ENCODE measurements around the gene UBE4B. TPM values are rescaled to one million over a fixed set of nuclear protein-coding genes. Genes with fewer than 3 reads are reported as not detected.
"Not testable (repeated sequence)": the region's sequence is repeated elsewhere in the genome, so short reads cannot be mapped to it uniquely, and the experiment has no call there.

UBE4B gene
- total and polyA plus RNA-seq, 3 donors from 2014 or later, result 26.1 to 63.3 (median 62.0) TPM

DNA sequence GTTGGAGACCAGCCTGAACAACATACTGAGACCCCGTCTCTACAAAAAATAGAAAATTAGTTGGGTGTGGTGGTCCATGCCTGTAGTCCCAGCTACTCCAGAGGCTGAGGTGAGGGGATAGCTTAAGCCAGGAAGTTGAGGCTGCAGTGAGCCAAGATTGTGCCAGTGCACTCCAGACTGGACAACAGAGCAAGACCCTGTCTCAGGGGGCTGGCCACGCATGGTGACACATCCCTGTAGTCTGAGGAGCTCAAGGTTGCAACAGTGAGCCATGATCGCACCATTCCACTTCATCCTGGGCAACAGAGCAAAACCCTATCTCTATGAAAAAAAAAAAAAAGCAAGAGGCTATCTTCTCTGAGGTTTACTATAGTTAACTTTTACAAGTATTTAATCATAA is 12.7 kb upstream of the UBE4B start:
- TF ChIP-seq, protein P1, sequence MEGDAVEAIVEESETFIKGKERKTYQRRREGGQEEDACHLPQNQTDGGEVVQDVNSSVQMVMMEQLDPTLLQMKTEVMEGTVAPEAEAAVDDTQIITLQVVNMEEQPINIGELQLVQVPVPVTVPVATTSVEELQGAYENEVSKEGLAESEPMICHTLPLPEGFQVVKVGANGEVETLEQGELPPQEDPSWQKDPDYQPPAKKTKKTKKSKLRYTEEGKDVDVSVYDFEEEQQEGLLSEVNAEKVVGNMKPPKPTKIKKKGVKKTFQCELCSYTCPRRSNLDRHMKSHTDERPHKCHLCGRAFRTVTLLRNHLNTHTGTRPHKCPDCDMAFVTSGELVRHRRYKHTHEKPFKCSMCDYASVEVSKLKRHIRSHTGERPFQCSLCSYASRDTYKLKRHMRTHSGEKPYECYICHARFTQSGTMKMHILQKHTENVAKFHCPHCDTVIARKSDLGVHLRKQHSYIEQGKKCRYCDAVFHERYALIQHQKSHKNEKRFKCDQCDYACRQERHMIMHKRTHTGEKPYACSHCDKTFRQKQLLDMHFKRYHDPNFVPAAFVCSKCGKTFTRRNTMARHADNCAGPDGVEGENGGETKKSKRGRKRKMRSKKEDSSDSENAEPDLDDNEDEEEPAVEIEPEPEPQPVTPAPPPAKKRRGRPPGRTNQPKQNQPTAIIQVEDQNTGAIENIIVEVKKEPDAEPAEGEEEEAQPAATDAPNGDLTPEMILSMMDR (IDR thresholded peaks at IDR 0.05), result no peak
- no peak for TF ChIP-seq POLR2A (IDR thresholded peaks at IDR 0.05)
- no peak overlapping the region for H3K4me3 ChIP-seq
- no peaks in the 10 kb centered on the region for H3K27me3 ChIP-seq
- intact Hi-C loops (cut with DNase I; ENCODE audit: low total_unique reads), result no loop called here
- no peak for DNase-seq
- no peaks in the 10 kb centered on the region for H3K9me3 ChIP-seq
- no peaks in the 10 kb centered on the region for H3K36me3 ChIP-seq (ENCODE audit: low read depth, missing control alignments)
- H3K4me1 ChIP-seq, result peaks cover 10% of the 10 kb centered on the region
- H3K27ac ChIP-seq, result no peak overlapping the region
- 84 to 86% methylated on average over 3 of the region's 3 CpGs for WGBS, 2 donors

DNA sequence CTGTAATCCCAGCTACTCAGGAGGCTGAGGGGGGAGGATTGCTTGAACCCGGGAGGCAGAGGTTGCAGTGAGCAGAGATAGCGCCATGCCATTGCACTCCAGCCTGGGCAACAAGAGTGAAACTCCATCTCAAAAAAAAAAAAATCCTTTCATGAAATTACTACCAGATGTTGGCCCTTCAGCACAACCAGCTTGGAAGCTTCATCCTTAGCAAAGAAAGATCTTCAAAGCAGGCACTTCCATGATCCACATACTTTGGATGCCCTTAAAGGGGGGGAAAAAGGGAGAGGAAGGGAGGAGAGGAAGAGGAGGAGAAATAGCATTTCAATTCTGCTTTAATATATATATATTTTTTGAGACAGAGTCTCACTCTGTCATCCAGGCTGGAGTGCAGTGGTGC is 12.1 kb upstream of the UBE4B start:
- H3K9me3 ChIP-seq; DNase-seq; H3K27me3 ChIP-seq; intact Hi-C loops (cut with DNase I; ENCODE audit: low total_unique reads); H3K4me1 ChIP-seq; H3K4me3 ChIP-seq; H3K27ac ChIP-seq; H3K36me3 ChIP-seq (ENCODE audit: low read depth, missing control alignments): not testable (repeated sequence)
- 54 to 64% methylated on average over 2 of the region's 2 CpGs for WGBS, 2 donors

DNA sequence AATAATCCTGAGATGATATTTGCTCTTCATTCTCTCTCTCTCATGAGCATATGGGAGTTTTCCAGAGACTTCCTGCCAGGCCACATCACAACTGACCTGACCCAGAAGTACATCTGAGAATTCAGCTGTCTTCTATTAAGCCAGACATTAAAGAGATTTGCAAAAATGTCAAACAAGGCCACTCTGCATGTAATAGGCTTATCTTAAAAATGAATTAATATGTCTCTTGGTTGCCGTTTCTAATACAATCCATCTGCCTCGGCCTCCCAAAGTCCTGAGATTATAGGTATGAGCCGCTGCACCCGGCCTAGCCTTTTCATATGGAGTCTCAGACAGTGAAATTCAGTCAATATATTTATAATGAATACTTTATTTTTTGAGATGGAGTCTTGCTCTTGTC is 10.8 kb upstream of the UBE4B start:
- intact Hi-C loops (cut with DNase I; ENCODE audit: low total_unique reads); DNase-seq; H3K27me3 ChIP-seq; H3K27ac ChIP-seq; H3K36me3 ChIP-seq (ENCODE audit: low read depth, missing control alignments); H3K4me3 ChIP-seq; H3K9me3 ChIP-seq; H3K4me1 ChIP-seq: not testable (repeated sequence)
- 86 to 87% methylated on average over 4 of the region's 4 CpGs for WGBS, 2 donors

DNA sequence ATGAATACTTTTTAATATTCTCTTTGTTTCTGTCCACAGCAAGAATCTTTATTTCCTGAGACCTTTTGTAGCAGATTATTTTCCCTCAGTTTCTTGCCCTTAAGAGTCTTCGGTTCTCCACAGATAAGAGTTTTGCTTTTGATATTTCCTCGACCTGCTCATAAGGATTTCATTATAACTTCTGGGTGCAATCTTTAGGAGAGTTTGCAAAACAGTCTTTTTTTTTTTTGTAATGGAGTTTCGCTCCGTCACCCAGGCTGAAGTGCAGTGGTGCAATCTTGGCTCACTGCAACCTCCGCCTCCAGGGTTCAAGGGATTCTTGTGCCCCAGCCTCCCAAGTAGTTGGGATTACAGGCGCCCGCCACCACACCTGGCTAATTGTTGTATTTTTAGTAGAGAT is 10.1 kb upstream of the UBE4B start:
- Histone ChIP-seq H3K27ac (no peak overlapping the region), H3K4me3 (no peak overlapping the region), H3K36me3 (ENCODE audit: low read depth, missing control alignments) (no peaks in the 10 kb centered on the region), H3K27me3 (no peaks in the 10 kb centered on the region), H3K4me1 (no peaks in the 10 kb centered on the region), H3K9me3 (no peaks in the 10 kb centered on the region)
- intact Hi-C loops (cut with DNase I; ENCODE audit: low total_unique reads), result no loop called here
- DNase-seq, result no peak
- 87 to 95% methylated on average over 7 of the region's 7 CpGs for WGBS, 2 donors
- TF ChIP-seq POLR2A (IDR thresholded peaks at IDR 0.05), result no peak
- TF ChIP-seq, protein P1 (IDR thresholded peaks at IDR 0.05), result no peak

DNA sequence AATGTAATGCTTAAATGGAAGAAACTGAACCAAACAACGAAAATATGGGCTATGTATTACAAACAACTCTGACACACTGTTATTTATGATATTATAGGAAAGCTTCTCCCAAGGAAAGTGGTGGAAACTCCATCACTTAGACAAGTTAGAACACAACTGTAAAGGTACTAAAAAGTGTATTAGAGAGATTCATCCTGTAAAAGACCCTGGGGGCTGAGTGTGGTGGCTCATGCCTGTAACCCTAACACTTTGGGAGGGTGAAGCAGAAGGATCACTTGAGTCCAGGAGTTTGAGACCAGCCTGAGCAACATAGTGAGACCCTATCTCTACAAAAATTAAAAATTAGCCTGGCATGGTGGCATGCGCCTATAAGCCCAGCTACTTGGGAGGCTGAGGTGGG is 7.4 kb upstream of the UBE4B start:
- H3K4me3 ChIP-seq, result no peak overlapping the region
- TF ChIP-seq POLR2A (IDR thresholded peaks at IDR 0.05), result no peak
- TF ChIP-seq, protein P1 (IDR thresholded peaks at IDR 0.05), result no peak
- H3K36me3 ChIP-seq (ENCODE audit: low read depth, missing control alignments), result no peaks in the 10 kb centered on the region
- no peaks in the 10 kb centered on the region for H3K4me1 ChIP-seq
- H3K27ac ChIP-seq, result no peak overlapping the region
- no peak for DNase-seq
- 91% methylated on average over 2 of the region's 2 CpGs for WGBS, 2 donors
- intact Hi-C loops (cut with DNase I; ENCODE audit: low total_unique reads), result no loop called here
- no peaks in the 10 kb centered on the region for H3K9me3 ChIP-seq
- no peaks in the 10 kb centered on the region for H3K27me3 ChIP-seq

DNA sequence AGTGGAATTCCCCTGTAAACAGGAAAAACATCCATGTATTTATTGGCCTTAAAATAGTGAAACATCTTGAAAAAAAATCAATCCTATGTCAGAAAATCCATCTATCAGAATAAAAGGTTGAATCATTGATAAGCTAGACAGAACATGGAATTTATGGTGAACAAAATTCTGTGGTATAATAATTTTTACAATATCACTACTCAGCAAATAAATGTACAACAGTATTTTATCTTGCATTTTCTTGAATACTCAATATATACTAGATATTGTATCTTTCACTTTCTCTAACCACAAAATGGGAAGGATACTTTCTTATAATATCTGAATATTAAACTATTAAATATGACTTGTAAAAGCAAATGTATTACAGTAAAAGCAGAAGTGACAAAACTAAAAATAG is 5.7 kb upstream of the UBE4B start:
- Histone ChIP-seq H3K9me3 (no peaks in the 10 kb centered on the region), H3K36me3 (ENCODE audit: low read depth, missing control alignments) (no peaks in the 10 kb centered on the region), H3K27ac (no peak overlapping the region), H3K27me3 (no peaks in the 10 kb centered on the region), H3K4me3 (no peak overlapping the region), H3K4me1 (peaks cover 5% of the 10 kb centered on the region)
- intact Hi-C loops (cut with DNase I; ENCODE audit: low total_unique reads), result no loop called here
- DNase-seq, result no peak
- TF ChIP-seq, protein P1 (IDR thresholded peaks at IDR 0.05), result no peak
- TF ChIP-seq POLR2A (IDR thresholded peaks at IDR 0.05), result no peak

DNA sequence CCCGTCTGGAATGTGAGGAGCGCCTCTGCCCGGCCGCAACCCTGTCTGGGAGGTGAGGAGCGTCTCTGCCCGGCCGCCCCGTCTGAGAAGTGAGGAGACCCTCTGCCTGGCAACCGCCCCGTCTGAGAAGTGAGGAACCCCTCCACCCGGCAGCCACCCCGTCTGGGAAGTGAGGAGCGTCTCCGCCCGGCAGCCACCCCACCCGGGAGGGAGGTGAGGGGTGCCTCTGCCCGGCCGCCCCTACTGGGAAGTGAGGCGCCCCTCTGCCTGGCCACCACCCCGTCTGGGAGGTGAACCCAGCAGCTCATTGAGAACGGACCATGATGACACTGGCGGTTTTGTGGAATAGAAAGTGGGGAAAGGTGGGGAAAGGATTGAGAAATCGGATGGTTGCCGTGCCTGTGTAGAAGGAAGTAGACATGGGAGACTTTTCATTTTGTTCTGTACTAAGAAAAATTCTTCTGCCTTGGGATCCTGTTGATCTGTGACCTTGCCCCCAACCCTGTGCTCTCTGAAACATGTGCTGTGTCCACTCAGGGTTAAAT is 3.7 kb upstream of the UBE4B start:
- intact Hi-C loops (cut with DNase I; ENCODE audit: low total_unique reads); H3K27ac ChIP-seq; DNase-seq; H3K4me3 ChIP-seq; H3K9me3 ChIP-seq; H3K27me3 ChIP-seq; H3K36me3 ChIP-seq (ENCODE audit: low read depth, missing control alignments): not testable (repeated sequence)
- 82 to 89% methylated on average over 12 to 18 of the region's 24 CpGs for WGBS, 2 donors
- peaks cover 10% of the 10 kb centered on the region for H3K4me1 ChIP-seq

All from testis (tissue), 3 donors.